Mesenchymal stem cell (in vitro differentiated cells and primary cell): Measurements from ENCODE around the gene PITHD1.

ENCODE experiments used
- DNase-seq: peaks from one replicate; pipeline ENCODE4 v3.0.0-alpha.2; 2013
- H2AFZ ChIP-seq: one replicate; pipeline ENCODE4 v1.6.1; 2013; ENCODE audit warnings: low read depth, mild to moderate bottlenecking, control low read depth, inconsistent platforms, low read length, moderate library complexity
- H2AK5ac ChIP-seq: 2 replicates; pipeline ENCODE4 v1.6.1; 2013; ENCODE audit warnings: low read length, moderate library complexity, mild to moderate bottlenecking, inconsistent platforms; ENCODE audit not compliant: severe bottlenecking
- H2BK120ac ChIP-seq: one replicate; pipeline ENCODE4 v1.6.1; 2013; ENCODE audit warnings: low read depth, mild to moderate bottlenecking, inconsistent platforms, low read length, moderate library complexity
- H2BK12ac ChIP-seq, 2 experiments: one replicate each; pipeline ENCODE4 v1.6.1; 2013; ENCODE audit warnings: inconsistent platforms in 2 of 2, low read length in 2 of 2, mild to moderate bottlenecking in 2 of 2, moderate library complexity in 2 of 2, control low read depth in 1 of 2
- H2BK15ac ChIP-seq: one replicate; pipeline ENCODE4 v1.6.1; 2013; ENCODE audit warnings: mild to moderate bottlenecking, low read depth, inconsistent platforms; ENCODE audit not compliant: poor library complexity, severe bottlenecking
- H2BK5ac ChIP-seq: 2 replicates; pipeline ENCODE4 v1.6.1; 2013; ENCODE audit warnings: low read depth, mild to moderate bottlenecking, low read length, control low read depth, inconsistent platforms; ENCODE audit not compliant: poor library complexity, severe bottlenecking
- H3K14ac ChIP-seq, 2 experiments: one replicate each; pipeline ENCODE4 v1.6.1; 2013; ENCODE audit warnings: inconsistent platforms in 2 of 2, low read length in 2 of 2, control low read depth in 1 of 2, mild to moderate bottlenecking in 1 of 2, moderate library complexity in 1 of 2
- H3K18ac ChIP-seq, 2 experiments: one replicate each; pipeline ENCODE4 v1.6.1; 2013; ENCODE audit warnings: inconsistent platforms in 2 of 2, low read length in 2 of 2, control low read depth in 1 of 2, low read depth in 1 of 2, mild to moderate bottlenecking in 1 of 2
- H3K23ac ChIP-seq, 2 experiments: one replicate each; pipeline ENCODE4 v1.6.1; 2013; ENCODE audit warnings: inconsistent platforms in 2 of 2, low read length in 2 of 2, mild to moderate bottlenecking in 2 of 2, moderate library complexity in 2 of 2, control low read depth in 1 of 2
- H3K27ac ChIP-seq: 2 replicates; pipeline ENCODE4 v1.5.1; 2013; ENCODE audit warnings: mild to moderate bottlenecking, moderate library complexity, low read length, control low read depth, inconsistent platforms; ENCODE audit not compliant: poor library complexity, severe bottlenecking
- H3K27me3 ChIP-seq, 2 experiments: 2 replicates each; pipeline versions ENCODE4 v1.6.1 to v1.7.0; 2013; ENCODE audit warnings: low read length in 2 of 2, mild to moderate bottlenecking in 2 of 2, moderate library complexity in 2 of 2, control low read depth in 1 of 2, inconsistent platforms in 1 of 2; ENCODE audit not compliant: control insufficient read depth in 1 of 2, insufficient read depth in 1 of 2
- H3K36me3 ChIP-seq, 2 experiments: 2 replicates each; pipeline versions ENCODE4 v1.6.1 to v1.7.0; 2013; ENCODE audit warnings: low read length in 2 of 2, control low read depth in 1 of 2, inconsistent platforms in 1 of 2, low read depth in 1 of 2, mild to moderate bottlenecking in 1 of 2; ENCODE audit not compliant: insufficient read depth in 2 of 2, control insufficient read depth in 1 of 2
- H3K4ac ChIP-seq, 2 experiments: one replicate each; pipeline ENCODE4 v1.6.1; 2013; ENCODE audit warnings: inconsistent platforms in 2 of 2, low read length in 2 of 2, mild to moderate bottlenecking in 2 of 2, moderate library complexity in 2 of 2, control low read depth in 1 of 2, low read depth in 1 of 2
- H3K4me1 ChIP-seq: 2 replicates; pipeline ENCODE4 v1.6.1; 2013; ENCODE audit warnings: low read depth, low read length, control low read depth; ENCODE audit not compliant: control insufficient read depth, insufficient read depth
- H3K4me2 ChIP-seq: 2 replicates; pipeline ENCODE4 v1.6.1; 2013; ENCODE audit warnings: low read length, mild to moderate bottlenecking, inconsistent platforms; ENCODE audit not compliant: poor library complexity, severe bottlenecking
- H3K4me3 ChIP-seq, 2 experiments: 2 replicates each; pipeline versions ENCODE4 v1.5.1 to v1.7.0; 2013; ENCODE audit warnings: low read length in 2 of 2, mild to moderate bottlenecking in 2 of 2, control low read depth in 1 of 2, low read depth in 1 of 2; ENCODE audit not compliant: insufficient read depth in 1 of 2
- H3K79me1 ChIP-seq: replicated peaks from 2 replicates; pipeline ENCODE4 v1.6.1; 2013; ENCODE audit warnings: mild to moderate bottlenecking, control low read depth, low read length, inconsistent platforms; ENCODE audit not compliant: poor library complexity, severe bottlenecking
- H3K9ac ChIP-seq: 2 replicates; pipeline ENCODE4 v1.7.0; 2013; ENCODE audit warnings: mild to moderate bottlenecking, low read length, moderate library complexity
- H3K9me3 ChIP-seq: 2 replicates; pipeline ENCODE4 v1.7.0; 2013; ENCODE audit warnings: mild to moderate bottlenecking, low read length; ENCODE audit not compliant: control insufficient read depth
- H4K8ac ChIP-seq: one replicate; pipeline ENCODE4 v1.6.1; 2013; ENCODE audit warnings: inconsistent platforms, mild to moderate bottlenecking, low read length, moderate library complexity
- H4K91ac ChIP-seq: one replicate; pipeline ENCODE4 v1.6.1; 2013; ENCODE audit warnings: mild to moderate bottlenecking, low read length, inconsistent platforms
- WGBS: methylation state at CpG from one replicate; pipeline ENCODE4 v1.1.7; 2013; ENCODE audit warnings: mixed read lengths; 5-methylcytosine and 5-hydroxymethylcytosine counted together

PITHD1 gene

DNA sequence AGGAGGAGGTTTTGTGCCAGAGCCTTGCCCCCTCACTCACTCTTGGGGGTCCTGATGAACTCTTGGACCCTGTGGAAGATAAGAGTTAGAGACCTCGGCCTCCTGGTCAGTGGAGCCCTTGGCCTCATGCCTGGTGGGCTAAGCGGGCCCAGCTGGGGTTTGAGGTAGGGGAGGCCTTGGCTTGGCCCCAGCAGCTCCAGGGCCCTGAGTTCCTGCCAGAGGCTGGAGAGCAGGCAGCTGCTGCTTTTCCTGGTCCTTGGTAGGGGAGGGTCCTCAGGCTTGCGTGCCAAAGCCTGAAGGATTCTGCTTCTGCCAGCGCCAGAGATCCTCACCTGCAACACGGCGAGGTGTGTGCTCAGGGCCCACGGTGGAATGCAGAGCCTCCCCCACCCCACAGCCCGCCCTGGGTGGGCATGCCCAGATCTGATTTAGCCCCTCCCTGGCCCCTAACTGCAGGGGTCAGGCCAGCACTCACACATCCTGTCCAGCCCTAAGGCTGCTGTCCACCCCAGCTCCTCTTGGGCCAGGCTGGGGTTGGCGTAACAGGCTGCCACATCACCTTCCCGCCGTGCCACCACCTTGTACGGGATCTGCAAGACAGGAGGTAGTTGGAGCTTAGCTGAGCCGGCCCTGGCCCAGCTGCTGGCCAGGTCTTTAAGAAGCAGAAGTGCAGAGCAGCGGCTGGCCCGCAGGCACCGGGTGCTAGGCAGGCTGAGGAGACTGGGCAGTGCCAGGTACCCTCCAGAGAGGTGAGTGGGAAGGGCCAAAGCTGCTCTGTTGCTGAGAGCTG lies 17.7 kb downstream of the PITHD1 start:
- no peak for DNase-seq
- H2BK12ac ChIP-seq = no peak overlapping the region
- peaks cover 43% of the 10 kb centered on the region for H3K4me1 ChIP-seq
- no peak overlapping the region for H2AFZ ChIP-seq
- no peaks in the 10 kb centered on the region for H3K9me3 ChIP-seq
- 95% methylated on average over 16 of the region's 16 CpGs for WGBS
- H3K18ac ChIP-seq = no peak overlapping the region
- H3K9ac ChIP-seq = no peak overlapping the region
- no peak overlapping the region for H2BK15ac ChIP-seq
- no peak overlapping the region for H3K14ac ChIP-seq
- no peak overlapping the region for H3K27ac ChIP-seq
- H2AK5ac ChIP-seq = no peak overlapping the region
- H3K27me3 ChIP-seq = no peaks in the 10 kb centered on the region
- H3K4ac ChIP-seq = no peak overlapping the region
- H2BK5ac ChIP-seq = no peak overlapping the region
- no peak overlapping the region for H3K4me2 ChIP-seq
- no peak overlapping the region for H4K8ac ChIP-seq
- H3K23ac ChIP-seq = no peak overlapping the region
- H3K79me1 ChIP-seq = peaks cover 31% of the 10 kb centered on the region
- H4K91ac ChIP-seq = peak overlapping the region; percentile 10
- H3K4me3 ChIP-seq = no peak overlapping the region
- no peak overlapping the region for H2BK120ac ChIP-seq
- peaks cover 34 to 60% of the 10 kb centered on the region in 2 experiments for H3K36me3 ChIP-seq

DNA sequence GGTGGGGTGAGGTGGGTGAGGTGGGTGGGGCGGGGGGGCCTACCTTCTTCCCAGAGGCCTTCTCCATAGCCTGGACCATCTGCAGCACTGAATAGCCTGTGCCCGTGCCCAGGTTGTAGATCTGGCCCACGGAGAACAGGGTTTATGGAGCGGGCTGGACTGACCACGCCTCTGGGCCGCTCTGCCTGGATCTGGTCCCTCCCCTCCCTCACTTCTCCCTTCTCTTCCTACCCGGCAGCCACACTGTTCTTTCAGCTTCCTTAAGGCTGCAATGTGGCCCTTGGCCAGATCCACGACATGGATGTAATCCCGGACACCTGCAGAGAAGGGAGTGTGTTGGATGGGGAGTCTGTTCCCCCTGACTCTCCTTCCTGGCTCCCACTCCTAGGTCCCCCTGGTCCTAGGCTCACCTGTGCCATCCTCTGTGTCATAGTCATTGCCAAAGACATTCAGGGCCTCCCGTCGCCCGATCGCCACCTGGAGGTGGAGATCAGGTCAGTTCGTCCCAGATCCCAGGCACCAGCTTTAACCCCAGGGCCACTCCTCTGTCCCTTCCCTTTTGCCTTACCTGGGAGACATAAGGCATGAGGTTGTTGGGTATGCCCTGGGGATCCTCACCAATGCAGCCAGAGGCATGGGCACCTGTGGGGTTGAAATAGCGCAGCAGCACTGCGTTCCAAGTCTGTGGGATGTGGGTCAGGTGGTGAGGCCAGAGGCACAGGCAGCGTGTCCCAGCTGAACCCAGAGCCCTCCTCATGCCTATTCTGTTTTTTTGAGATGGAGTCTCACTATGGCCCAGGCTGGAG lies 18.5 kb downstream of the PITHD1 start:
- Histone ChIP-seq H2BK15ac (no peak overlapping the region), H2AK5ac (no peak overlapping the region), H3K23ac (no peak overlapping the region), H4K8ac (no peak overlapping the region), H2BK120ac (no peak overlapping the region), H2BK5ac (no peak overlapping the region), H3K36me3 (peaks cover 34 to 60% of the 10 kb centered on the region in 2 experiments), H3K9ac (no peak overlapping the region), H3K18ac (no peak overlapping the region), H3K79me1 (peaks cover 33% of the 10 kb centered on the region), H3K4me3 (no peak overlapping the region), H2AFZ (no peak overlapping the region), H3K14ac (no peak overlapping the region), H3K9me3 (no peaks in the 10 kb centered on the region), H3K27me3 (no peaks in the 10 kb centered on the region), H4K91ac (peak overlapping the region; percentile 20), H3K4me2 (no peak overlapping the region), H3K4me1 (peaks cover 46% of the 10 kb centered on the region), H3K27ac (no peak overlapping the region), H3K4ac (no peak overlapping the region), H2BK12ac (no peak overlapping the region)
- 89% methylated on average over 14 of the region's 17 CpGs for WGBS
- DNase-seq = no peak

DNA sequence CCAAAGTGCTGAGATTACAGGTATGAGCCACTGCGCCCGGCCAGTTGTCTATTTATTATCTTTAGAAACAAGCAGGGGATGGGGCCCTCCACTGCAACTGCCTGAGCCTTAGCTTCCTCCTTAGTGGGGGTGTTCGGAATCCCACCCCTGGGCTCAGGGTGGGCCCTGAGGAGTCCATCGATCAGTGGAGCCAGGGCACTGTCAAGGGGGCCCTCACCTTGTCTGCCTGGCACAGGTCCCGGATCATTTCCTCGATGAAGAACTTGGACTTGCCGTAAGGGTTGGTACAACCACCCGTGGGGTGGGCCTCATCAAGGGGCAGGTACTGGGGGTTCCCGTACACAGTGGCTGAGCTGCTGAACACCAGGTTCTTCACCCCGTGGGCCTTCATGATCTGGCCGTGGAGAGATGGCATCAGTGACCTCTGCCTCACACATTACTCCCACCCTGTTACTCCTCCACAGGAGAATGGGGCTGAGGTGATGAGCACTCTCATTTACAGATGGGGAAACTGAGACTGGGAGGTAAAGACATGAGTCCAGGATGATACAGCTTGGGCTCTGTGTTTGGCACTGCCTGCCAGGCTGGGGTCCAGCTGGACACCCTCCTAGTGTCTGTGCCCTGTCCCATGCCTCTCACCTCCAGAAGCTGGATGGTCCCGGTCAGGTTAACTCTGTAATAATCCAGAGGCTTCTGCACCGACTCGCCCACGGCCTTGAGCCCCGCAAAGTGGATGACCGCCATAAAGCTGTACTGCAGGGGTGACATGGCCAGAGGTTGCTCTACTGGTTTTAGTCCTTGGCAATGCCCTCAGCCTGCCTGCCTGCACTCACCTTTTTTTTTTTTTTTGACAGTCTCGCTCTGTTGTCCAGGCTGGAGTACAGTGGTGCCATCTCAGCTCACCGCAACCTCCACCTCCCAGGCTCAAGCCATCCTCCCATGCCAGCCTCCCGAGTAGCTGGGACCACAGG lies 19.5 kb downstream of the PITHD1 start:
- no peak for DNase-seq

More for the DNA sequence above, 19.5 kb downstream of the PITHD1 start:
- Histone ChIP-seq H2BK12ac (no peak overlapping the region), H4K8ac (no peak overlapping the region), H3K79me1 (peaks cover 33% of the 10 kb centered on the region), H3K23ac (no peak overlapping the region), H3K4me2 (no peak overlapping the region), H3K18ac (no peak overlapping the region), H3K36me3 (peaks cover 39 to 62% of the 10 kb centered on the region in 2 experiments), H3K4ac (no peak overlapping the region), H4K91ac (peak overlapping the region; percentile 11), H3K4me3 (no peak overlapping the region), H2AFZ (no peak overlapping the region), H3K9ac (no peak overlapping the region), H3K27ac (no peak overlapping the region), H3K14ac (no peak overlapping the region), H2BK120ac (no peak overlapping the region), H2BK5ac (no peak overlapping the region), H3K9me3 (no peaks in the 10 kb centered on the region), H2AK5ac (no peak overlapping the region), H3K27me3 (no peaks in the 10 kb centered on the region), H3K4me1 (peaks cover 38% of the 10 kb centered on the region), H2BK15ac (no peak overlapping the region)
- WGBS = 97% methylated on average over 15 of the region's 20 CpGs
